GM19239 (cell line): Measurements from ENCODE around the gene ENO2.
A peak's percentile ranks its signal among the peaks of the same experiment; 100 is the strongest.

Source experiments
- DNase-seq: peaks from one replicate; pipeline ENCODE4 v3.0.0; 2011; ENCODE audit warnings: low spot score; ENCODE audit not compliant: insufficient read length
- FAIRE-seq: peaks from 2 replicates; lab custom pipeline; 2011; peaks lifted over from hg19 to GRCh38; lab: Jason Lieb, UNC

Gene ENO2

DNA sequence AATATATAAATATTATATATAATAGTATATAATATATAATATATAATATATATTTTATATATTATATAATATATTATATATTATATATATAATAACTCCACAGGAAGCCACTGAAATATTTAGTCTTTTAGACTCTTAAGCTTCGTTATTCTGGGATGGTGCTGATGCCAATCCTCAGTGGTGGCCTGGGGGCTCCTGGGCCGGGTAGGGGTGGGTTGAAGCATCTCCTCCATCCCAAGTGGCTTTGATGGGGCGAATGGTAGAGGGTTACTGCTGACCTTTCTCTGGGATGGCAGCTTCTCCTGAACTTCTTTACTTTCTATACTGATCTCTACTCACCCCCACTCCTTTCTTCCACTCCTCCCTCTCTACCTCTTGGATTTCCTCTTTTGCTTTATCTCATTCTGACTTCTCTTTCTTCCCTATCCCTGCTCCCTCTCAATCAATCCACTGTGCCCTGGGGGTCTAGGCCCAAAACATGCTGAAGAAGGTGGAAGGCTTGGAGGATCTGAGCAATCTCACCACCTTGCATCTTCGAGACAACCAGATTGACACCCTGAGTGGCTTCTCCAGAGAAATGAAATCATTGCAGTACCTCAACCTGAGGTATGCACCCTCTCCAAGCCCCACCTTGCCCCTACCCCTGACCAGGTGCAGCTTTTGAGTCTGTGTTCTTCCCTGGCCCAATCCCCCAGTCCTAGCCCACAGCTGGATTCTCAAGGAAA, 4.8 kb upstream of the ENO2 start:
- DNase-seq (no peak), FAIRE-seq (no peak)

DNA sequence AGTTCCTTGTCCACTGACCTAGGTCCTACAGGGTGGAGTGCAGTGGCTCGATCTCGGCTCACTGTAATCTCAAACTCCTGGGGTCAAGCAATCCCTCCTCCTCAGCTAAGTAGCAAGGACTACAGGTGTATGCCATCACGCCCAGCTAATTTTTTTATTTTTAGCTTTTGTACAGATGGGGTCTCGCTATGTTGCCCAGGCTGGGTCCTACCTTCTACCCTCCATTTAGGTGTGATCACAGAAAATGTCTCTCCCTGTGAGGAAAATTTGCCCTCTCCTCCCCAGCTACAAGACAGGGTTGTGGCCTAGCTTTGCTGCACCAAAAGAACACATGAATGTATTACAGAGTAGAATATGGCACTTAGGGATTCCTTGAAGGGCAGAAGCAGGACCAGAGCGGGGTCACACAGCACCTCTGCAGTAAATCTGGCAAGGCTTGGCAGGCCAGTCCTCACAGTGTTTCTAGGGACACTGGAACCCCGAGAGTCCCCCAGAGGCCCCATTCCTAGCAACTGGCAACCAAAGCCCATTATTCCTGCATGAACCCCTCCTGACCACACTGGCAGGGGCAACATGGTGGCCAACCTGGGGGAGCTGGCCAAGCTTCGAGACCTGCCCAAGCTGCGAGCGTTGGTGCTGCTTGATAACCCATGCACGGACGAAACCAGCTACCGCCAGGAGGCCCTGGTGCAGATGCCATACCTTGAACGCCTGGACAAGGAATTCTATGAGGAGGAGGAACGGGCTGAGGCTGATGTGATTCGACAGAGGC, 2.0 kb upstream of the ENO2 start:
- FAIRE-seq (no peak), DNase-seq (no peak)

DNA sequence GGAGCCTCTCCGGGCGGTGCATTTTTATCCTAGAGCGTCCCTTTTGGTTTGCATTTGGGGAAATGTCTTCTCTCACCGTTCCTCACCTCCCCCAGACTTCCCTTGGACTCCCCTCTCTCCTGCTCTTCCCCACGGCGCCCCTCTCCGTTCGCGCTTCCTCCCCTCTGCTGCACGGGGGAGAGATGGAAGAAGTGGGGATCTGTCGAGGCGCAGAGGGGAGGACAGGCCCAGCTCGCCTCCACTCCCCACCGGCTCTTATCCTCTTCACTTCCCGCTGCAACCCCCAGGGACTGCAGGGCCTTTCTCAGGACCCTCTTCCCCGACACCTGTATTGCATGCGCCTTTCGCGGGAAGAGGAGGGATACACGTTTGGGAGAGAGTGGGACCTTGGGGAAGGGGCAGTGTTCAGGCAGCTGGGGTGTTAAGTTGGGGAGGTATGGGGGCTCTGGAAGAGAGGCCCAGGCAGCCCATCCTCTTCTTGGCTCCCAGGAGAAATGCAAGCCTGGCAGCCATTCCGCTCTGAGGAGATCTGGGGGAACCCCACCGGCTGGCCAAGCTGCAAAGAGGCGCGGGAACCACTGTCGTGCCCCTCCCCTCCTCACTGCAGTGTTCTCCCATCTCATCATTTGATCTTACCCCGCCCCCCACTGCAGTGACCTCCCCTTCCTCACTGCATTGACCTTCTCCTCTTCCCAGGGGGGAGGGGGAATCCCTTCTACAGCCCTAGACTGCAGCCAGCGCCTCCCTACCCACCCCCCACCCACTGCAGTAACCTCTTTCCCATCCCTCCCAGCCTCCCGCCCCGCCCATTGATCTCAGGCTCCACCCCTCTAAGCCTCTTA, 788 bp downstream of the ENO2 start:
- FAIRE-seq (peak; percentile 83), DNase-seq (no peak)

DNA sequence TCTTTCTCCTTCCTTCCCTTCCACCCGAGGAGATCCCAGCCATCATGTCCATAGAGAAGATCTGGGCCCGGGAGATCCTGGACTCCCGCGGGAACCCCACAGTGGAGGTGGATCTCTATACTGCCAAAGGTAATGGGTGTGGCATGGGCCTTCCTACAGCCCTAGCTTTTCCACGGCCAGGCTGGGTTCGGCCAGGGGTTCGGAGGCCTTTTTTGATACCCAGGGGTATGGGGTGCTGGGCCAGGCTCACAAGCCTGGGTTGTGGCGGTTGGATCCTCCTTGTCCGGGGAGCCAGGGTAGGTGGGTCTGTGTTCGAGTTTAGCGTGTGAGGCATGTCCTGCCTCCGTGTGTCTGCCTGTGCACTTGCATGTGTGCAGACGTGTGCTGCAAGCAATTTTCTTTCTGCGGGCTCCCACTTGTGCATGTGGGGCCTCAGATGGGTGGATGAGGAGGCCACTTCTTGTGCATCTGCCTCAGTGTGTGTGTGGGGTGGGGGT, 1.5 kb downstream of the ENO2 start:
- FAIRE-seq (no peak), DNase-seq (no peak)

DNA sequence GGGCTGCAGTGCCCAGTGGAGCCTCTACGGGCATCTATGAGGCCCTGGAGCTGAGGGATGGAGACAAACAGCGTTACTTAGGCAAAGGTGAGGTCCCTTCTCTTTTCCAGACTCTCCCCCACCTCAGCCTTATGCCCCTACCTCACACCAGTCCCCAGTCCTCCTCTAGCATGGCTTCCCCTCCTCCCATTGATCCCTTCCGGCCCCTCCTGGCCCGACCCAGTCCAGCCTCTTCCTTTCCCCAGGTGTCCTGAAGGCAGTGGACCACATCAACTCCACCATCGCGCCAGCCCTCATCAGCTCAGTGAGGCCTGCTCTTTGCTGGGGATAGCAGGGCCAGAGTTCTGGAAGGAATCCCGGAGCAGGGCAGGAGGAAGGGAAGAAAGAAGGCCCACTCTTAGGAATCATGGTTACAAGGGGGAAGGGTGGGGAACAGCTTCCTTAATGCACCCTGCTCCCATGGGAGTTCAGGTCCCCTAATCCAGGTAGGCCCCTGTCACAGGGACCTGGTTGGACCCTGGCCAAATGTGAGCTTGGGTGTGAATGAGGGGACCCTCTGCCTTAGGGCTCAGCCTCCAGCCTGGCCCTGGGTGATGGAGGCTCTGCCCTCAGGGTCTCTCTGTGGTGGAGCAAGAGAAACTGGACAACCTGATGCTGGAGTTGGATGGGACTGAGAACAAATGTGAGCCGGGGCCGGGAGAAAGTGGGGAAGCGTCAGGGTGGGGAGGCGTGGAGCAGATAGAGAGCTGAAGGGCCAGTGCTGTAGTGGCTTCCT, 2.2 kb downstream of the ENO2 start:
- FAIRE-seq (no peak), DNase-seq (no peak)

DNA sequence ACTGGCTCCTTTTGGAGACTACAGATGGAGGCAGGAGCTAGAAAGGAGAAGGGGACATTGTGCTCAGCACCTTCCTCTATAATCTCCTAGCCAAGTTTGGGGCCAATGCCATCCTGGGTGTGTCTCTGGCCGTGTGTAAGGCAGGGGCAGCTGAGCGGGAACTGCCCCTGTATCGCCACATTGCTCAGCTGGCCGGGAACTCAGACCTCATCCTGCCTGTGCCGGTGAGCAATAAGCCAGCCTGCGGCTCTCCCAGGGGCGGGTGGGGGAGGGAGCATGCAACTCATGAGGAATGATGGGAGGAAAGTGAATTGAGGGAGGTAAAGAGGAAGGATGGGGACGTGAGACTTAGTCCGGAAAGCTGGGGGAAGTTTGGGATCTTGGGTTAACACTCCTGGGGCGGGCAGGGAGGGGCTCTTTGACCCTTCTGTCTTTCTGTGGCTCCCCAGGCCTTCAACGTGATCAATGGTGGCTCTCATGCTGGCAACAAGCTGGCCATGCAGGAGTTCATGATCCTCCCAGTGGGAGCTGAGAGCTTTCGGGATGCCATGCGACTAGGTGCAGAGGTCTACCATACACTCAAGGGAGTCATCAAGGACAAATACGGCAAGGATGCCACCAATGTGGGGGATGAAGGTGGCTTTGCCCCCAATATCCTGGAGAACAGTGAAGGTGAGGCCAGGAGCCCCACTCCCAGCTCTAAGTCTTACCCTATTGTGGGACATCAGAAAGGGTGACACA, 3.3 kb downstream of the ENO2 start:
- FAIRE-seq (no peak), DNase-seq (no peak)

DNA sequence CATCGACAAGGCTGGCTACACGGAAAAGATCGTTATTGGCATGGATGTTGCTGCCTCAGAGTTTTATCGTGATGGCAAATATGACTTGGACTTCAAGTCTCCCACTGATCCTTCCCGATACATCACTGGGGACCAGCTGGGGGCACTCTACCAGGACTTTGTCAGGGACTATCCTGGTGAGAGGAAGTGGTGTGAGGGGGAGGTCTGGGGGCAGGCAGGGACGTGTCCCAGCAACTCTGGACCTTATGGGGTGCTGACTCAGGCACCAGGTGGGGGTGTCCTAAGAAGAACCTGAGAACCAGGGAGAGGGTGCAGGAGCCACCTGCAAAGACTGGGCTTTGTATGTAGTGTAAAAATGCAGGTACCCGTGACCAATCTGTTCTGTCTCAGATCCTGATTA, 5.2 kb downstream of the ENO2 start:
- FAIRE-seq = no peak
- no peak for DNase-seq

DNA sequence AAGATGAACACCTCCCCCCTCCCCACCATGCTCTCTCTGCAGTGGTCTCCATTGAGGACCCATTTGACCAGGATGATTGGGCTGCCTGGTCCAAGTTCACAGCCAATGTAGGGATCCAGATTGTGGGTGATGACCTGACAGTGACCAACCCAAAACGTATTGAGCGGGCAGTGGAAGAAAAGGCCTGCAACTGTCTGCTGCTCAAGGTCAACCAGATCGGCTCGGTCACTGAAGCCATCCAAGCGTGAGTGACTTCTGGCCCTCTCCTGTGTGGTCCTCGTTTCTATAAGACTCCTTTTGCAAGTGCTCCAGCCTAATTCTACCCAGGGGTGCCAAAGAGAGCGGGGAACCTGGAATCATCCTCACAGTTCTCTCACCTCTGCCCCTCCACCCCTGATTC, 7.2 kb downstream of the ENO2 start:
- peak; percentile 49 for FAIRE-seq
- no peak for DNase-seq

DNA sequence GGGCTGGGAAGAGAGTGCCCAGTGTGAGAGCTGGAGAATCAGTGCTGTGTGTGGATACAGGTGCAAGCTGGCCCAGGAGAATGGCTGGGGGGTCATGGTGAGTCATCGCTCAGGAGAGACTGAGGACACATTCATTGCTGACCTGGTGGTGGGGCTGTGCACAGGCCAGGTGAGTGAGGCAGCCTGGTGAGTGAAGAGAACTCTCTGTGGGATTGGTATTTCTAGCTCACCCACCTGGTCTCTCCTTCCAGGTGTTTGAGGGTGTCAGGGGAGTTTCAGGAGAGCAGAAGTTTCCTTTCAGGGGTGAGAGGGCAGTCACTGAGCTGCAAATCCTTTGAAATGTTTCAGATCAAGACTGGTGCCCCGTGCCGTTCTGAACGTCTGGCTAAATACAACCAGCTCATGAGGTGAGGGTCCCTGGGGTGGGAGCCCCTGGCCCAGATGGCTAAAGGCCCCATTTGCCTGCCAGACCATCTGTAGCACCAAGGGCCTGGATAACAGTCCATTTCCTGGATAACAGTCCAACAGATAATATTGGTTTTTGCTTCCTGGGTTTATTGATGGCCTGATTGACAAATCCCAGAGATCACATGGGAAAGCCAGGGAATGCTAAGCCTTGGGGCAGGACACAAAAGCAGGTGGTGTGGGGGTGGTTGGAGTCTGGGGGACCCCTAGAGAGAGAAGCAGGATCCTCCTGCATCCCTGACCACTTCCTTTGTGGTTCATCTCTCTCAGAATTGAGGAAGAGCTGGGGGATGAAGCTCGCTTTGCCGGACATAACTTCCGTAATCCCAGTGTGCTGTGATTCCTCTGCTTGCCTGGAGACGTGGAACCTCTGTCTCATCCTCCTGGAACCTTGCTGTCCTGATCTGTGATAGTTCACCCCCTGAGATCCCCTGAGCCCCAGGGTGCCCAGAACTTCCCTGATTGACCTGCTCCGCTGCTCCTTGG, 7.9 kb downstream of the ENO2 start:
- no peak for DNase-seq
- FAIRE-seq = peak; percentile 80

DNA sequence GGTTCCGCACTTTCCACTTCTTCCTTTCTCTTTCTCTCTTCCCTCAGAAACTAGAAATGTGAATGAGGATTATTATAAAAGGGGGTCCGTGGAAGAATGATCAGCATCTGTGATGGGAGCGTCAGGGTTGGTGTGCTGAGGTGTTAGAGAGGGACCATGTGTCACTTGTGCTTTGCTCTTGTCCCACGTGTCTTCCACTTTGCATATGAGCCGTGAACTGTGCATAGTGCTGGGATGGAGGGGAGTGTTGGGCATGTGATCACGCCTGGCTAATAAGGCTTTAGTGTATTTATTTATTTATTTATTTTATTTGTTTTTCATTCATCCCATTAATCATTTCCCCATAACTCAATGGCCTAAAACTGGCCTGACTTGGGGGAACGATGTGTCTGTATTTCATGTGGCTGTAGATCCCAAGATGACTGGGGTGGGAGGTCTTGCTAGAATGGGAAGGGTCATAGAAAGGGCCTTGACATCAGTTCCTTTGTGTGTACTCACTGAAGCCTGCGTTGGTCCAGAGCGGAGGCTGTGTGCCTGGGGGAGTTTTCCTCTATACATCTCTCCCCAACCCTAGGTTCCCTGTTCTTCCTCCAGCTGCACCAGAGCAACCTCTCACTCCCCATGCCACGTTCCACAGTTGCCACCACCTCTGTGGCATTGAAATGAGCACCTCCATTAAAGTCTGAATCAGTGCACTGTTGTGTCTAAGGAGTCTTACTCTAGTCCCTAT, 8.8 kb downstream of the ENO2 start:
- no peak for DNase-seq
- peak; percentile 47 for FAIRE-seq

DNA sequence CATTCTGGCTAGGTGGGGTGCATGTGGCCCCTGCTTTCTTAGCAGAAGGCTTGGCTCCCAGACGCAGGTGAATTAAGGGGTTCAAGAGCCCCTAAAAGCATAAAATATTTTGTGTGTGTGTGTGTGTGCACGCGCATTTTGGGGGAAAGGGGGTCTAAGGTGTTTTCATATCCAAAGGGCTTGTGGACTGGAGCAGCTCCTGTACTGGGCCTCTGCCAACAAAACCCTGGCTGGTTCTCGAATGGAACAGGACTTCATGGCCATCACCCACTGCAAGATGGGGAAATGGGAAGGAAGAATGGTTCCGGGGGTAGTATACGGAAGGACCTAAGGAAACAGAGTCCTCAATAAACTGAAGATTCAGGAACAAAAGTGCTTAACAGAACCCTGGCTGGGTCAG, 9.5 kb downstream of the ENO2 start:
- FAIRE-seq (no peak), DNase-seq (no peak)

DNA sequence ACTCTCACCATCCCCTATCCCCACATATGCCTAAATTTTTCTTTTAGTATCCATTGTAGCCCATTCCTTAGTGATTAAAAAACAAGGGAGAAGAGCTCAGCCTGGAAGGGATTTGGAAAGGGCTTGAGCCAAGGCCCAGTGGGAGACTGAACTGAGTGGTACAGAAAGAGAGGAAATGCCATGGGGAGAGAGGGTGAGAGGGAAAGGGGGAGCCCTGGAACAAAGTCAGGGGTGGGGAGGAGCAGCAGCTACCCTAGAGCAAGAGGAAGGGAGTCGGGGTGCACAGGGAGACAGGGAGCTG, 10.8 kb downstream of the ENO2 start:
- no peak for DNase-seq

DNA sequence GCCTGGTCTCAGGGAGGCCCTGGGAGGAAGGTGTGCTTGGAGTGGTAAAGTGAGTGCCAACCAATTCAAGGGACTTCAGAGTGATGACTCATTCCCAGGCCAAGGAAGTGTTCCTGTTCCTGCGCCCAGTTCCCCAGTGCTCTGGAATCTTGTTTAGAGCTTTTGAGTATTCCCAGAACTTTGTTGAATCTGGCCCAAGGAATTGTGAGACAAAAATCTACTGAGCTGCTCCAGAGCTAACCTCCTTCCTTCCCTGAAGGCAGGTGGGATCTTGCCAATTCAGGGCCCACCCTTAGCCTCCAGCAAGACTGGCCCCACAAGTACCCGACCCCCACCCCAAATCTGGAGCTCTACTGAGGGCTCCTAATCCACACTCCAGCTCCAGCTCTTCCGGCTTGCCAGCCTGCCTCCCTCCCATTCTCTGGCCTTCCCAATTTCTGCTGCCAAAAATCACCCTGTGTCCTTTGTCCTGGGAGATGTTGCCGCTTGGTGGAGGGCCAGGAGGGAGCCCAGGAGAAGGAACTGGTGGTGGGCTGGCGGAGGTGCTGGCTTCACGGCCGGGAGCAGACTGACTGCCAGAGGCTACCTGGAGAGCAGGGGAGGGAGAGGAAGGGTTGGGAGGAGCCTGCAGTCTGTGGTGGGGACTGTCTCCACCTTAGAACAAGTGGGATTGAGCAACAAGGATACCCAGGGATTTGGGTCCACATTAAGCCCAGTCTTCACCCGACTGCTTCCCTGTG, 11.3 kb downstream of the ENO2 start:
- no peak for DNase-seq
- FAIRE-seq = no peak

More for the DNA sequence above, 10.8 kb downstream of the ENO2 start:
- FAIRE-seq = no peak

DNA sequence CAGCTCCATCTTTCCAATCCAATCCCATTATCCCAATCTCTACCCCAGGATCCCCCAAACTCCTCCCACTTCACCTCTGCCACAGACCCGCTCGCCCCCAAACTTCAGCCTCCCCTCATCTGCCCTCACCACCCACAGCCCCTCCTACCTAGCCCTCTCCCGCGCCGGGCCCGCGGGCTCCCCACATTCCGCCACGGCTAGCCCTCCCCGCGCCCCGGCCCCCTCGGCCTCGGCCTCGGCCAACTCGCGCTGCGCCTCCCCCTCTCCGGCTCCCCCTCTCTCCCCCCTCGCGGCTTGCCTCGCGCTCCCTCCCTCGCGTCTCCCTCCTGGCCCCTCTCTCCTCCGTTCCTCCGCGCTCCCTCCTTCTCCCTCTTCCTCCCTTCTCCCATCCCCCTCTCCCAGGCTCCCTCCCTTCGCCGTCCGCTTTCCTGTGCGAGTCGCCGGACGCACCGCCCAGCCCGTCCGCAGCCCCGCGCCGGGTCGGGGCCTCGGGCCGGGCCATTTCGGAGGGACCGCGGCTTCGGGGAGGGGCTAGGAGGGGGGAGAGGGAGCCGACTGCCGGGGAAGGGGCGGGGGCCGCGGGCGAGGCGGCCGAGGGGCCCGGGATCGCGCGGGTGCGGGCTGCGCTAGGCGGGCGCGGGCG, 13.1 kb downstream of the ENO2 start, which contains the start of gene ATN1:
TSS of gene ATN1 (plus strand) at position 581 of the 643 bp plus-strand sequence. CDS start 6,043 bp downstream, outside the sequence.
- no peak for FAIRE-seq
- no peak for DNase-seq

DNA sequence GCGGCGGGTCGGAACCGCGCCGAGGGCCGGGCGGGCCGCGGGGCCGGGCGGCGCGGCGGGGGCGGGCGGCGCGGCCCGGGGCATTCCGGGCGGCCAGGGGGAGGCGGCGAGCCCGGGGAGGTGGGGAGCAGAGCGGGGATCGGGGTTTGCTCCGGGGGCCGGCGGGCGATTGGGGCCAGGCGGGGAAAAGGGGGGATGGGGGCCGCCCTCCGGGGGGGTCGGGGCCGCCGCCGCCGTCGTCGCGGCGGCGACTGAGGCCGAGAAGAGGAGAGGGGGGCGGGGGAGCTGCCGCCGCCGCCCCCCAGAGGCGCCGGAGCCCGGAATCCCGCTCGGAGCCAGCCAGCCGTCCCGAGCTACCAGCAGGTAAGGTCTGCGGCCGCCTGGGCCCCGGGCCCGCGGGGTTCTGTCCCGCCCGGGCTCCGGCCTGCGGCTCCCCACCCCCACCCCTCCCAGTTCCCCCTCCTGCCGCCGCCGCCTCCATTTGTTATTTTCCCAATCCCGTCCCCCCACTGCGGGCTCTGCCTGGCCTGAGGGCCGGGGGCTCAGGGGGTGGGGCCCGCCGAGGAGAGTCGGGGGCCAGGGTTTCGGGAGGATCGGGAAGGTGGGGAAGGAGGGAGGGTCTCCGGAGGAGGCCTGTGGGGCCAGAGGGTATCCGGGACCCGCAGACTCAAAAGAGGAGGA, 13.8 kb downstream of the ENO2 start:
- DNase-seq = no peak
- no peak for FAIRE-seq
